Neural cell (in vitro differentiated cells): ENCODE measurements around the gene RFPL4AL1. TPM values are rescaled to one million over a fixed set of nuclear protein-coding genes. Genes with fewer than 3 reads are reported as not detected.

Experiments
- H2AFZ ChIP-seq: fragments of 200-600, 300-800 bp; sonication (generic), shearing (Covaris generic); 2 replicates; pipeline ENCODE4 v1.6.0; 2014; ENCODE audit warnings: low read depth, mild to moderate bottlenecking, antibody characterized with exemption, low read length, moderate library complexity
- H3F3A ChIP-seq: fragments of 200-600 bp; shearing (Covaris generic); 2 replicates; pipeline ENCODE4 v1.6.1; 2016; ENCODE audit warnings: mild to moderate bottlenecking, moderate library complexity, mixed read lengths, antibody characterized with exemption, low read length; ENCODE audit not compliant: insufficient read depth, poor library complexity, severe bottlenecking
- H3K27ac ChIP-seq: fragments of 200-600, 300-800 bp; sonication (generic), shearing (Covaris generic); 2 replicates; pipeline ENCODE4 v1.5.1; 2014; ENCODE audit warnings: mild to moderate bottlenecking, low read length, moderate library complexity
- H3K27me3 ChIP-seq: fragments of 300-800, 200-600 bp; sonication (generic), shearing (Covaris generic); 2 replicates; pipeline ENCODE4 v1.6.0; 2014; ENCODE audit warnings: mild to moderate bottlenecking, low read depth, low read length, moderate library complexity; ENCODE audit not compliant: insufficient read depth
- H3K36me3 ChIP-seq: fragments of 300-800, 200-600 bp; sonication (generic), shearing (Covaris generic); 2 replicates; pipeline ENCODE4 v1.5.1; 2014; ENCODE audit warnings: mild to moderate bottlenecking, antibody characterized with exemption, low read length, moderate library complexity; ENCODE audit not compliant: insufficient read depth
- H3K4me2 ChIP-seq: fragments of 300-800, 200-600 bp; sonication (generic), shearing (Covaris generic); 2 replicates; pipeline ENCODE4 v1.6.0; 2014; ENCODE audit warnings: mild to moderate bottlenecking, low read length
- H3K4me3 ChIP-seq: fragments of 300-800, 200-600 bp; sonication (generic), shearing (Covaris generic); 2 replicates; pipeline ENCODE4 v1.5.1; 2014; ENCODE audit warnings: mild to moderate bottlenecking, low read length, moderate library complexity
- H3K79me2 ChIP-seq: fragments of 200-600 bp; shearing (Covaris generic); replicated peaks from 2 replicates; pipeline ENCODE4 v1.6.0; 2014; ENCODE audit warnings: mild to moderate bottlenecking, low read length, moderate library complexity; ENCODE audit not compliant: insufficient read depth
- H3K9ac ChIP-seq: fragments of 300-800, 200-600 bp; sonication (generic), shearing (Covaris generic); 2 replicates; pipeline ENCODE4 v1.6.1; 2016; ENCODE audit warnings: mild to moderate bottlenecking, low read length, mixed read lengths
- H3K9me2 ChIP-seq: fragments of 200-600 bp; shearing (Covaris generic); 2 replicates; pipeline ENCODE4 v1.6.1; 2016; ENCODE audit warnings: mild to moderate bottlenecking, low read length, mixed read lengths; ENCODE audit not compliant: insufficient read depth
- H3K9me3 ChIP-seq: fragments of 200-600, 300-800 bp; sonication (generic), shearing (Covaris generic); 2 replicates; pipeline ENCODE4 v1.6.1; 2016; ENCODE audit warnings: mild to moderate bottlenecking, mixed run types, low read length, moderate library complexity, mixed read lengths
- H4K20me1 ChIP-seq: fragments of 200-600 bp; shearing (Covaris generic); 2 replicates; pipeline ENCODE4 v1.6.1; 2016; ENCODE audit warnings: mild to moderate bottlenecking, mixed run types; ENCODE audit not compliant: insufficient read depth
- EP300 ChIP-seq: fragments of 450-650 bp; conservative IDR thresholded peaks from 2 replicates; pipeline ENCODE4 v1.6.1; 2014; ENCODE audit warnings: antibody characterized with exemption, mild to moderate bottlenecking, moderate library complexity; ENCODE audit not compliant: poor library complexity, severe bottlenecking
- EZH2 ChIP-seq: fragments of 200-600, 300-800 bp; shearing (Covaris generic), sonication (generic); IDR thresholded peaks from 2 replicates; pipeline ENCODE4 v1.6.1; 2014; ENCODE audit warnings: antibody characterized with exemption, low read length, borderline replicate concordance, mild to moderate bottlenecking; ENCODE audit not compliant: insufficient read depth, poor library complexity, severe bottlenecking
- MXI1 ChIP-seq: fragments of 450-650 bp; conservative IDR thresholded peaks from 2 replicates; pipeline ENCODE4 v1.6.1; 2014; ENCODE audit warnings: antibody characterized with exemption, mild to moderate bottlenecking; ENCODE audit not compliant: poor library complexity, severe bottlenecking
- POLR2AphosphoS5 ChIP-seq: IDR thresholded peaks from 2 replicates; pipeline ENCODE4 v1.6.1; 2012
- RAD21 ChIP-seq: fragments of 450-650 bp; conservative IDR thresholded peaks from 2 replicates; pipeline ENCODE4 v1.6.1; 2014; ENCODE audit warnings: antibody characterized with exemption, mild to moderate bottlenecking, moderate library complexity
- SMC3 ChIP-seq: fragments of 450-650 bp; conservative IDR thresholded peaks from 2 replicates; pipeline ENCODE4 v1.6.1; 2014; ENCODE audit warnings: antibody characterized with exemption, mild to moderate bottlenecking, moderate library complexity; ENCODE audit not compliant: poor library complexity
- TAF1 ChIP-seq: IDR thresholded peaks from 2 replicates; pipeline ENCODE4 v1.6.1; 2012; ENCODE audit warnings: low read depth
- polyA plus RNA-seq: library from polyadenylated mRNA; depleted of rRNA; stranded (reverse); fragments of >200 nt; gene quantifications from 2 replicates; pipeline ENCODE4 v1.2.3, GENCODE V29; 2014
- TF ChIP-seq, protein P1 (sequence below): fragments of 450-650 bp; IDR thresholded peaks from 2 replicates; pipeline ENCODE4 v1.5.1; 2014; ENCODE audit warnings: antibody characterized with exemption, mild to moderate bottlenecking, moderate library complexity; ENCODE audit not compliant: poor library complexity, severe bottlenecking
- TF ChIP-seq, protein P2 (sequence below): IDR thresholded peaks from 2 replicates; pipeline ENCODE4 v1.6.1; 2012; ENCODE audit warnings: borderline replicate concordance

The RFPL4AL1 gene
- polyA plus RNA-seq, 1 donor from 2014 or later: not detected

- Histone ChIP-seq H3K4me3 (no peak overlapping the region), H3K36me3 (no peaks in the 10 kb centered on the region), H3K27me3 (no peaks in the 10 kb centered on the region), H3K9me2 (no peaks in the 10 kb centered on the region), H2AFZ (no peak overlapping the region), H4K20me1 (no peaks in the 10 kb centered on the region), H3K9ac (no peak overlapping the region), H3K79me2 (no peaks in the 10 kb centered on the region), H3K27ac (no peak overlapping the region), H3F3A (no peaks in the 10 kb centered on the region), H3K4me2 (no peak overlapping the region), H3K9me3 (no peaks in the 10 kb centered on the region)
- TF ChIP-seq MXI1 (no peak), EZH2 (no peak), TAF1 (no peak), POLR2AphosphoS5 (no peak), EP300 (no peak), RAD21 (no peak), SMC3 (no peak)
- TF ChIP-seq, protein P1, sequence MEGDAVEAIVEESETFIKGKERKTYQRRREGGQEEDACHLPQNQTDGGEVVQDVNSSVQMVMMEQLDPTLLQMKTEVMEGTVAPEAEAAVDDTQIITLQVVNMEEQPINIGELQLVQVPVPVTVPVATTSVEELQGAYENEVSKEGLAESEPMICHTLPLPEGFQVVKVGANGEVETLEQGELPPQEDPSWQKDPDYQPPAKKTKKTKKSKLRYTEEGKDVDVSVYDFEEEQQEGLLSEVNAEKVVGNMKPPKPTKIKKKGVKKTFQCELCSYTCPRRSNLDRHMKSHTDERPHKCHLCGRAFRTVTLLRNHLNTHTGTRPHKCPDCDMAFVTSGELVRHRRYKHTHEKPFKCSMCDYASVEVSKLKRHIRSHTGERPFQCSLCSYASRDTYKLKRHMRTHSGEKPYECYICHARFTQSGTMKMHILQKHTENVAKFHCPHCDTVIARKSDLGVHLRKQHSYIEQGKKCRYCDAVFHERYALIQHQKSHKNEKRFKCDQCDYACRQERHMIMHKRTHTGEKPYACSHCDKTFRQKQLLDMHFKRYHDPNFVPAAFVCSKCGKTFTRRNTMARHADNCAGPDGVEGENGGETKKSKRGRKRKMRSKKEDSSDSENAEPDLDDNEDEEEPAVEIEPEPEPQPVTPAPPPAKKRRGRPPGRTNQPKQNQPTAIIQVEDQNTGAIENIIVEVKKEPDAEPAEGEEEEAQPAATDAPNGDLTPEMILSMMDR: no peak
- TF ChIP-seq, protein P2, sequence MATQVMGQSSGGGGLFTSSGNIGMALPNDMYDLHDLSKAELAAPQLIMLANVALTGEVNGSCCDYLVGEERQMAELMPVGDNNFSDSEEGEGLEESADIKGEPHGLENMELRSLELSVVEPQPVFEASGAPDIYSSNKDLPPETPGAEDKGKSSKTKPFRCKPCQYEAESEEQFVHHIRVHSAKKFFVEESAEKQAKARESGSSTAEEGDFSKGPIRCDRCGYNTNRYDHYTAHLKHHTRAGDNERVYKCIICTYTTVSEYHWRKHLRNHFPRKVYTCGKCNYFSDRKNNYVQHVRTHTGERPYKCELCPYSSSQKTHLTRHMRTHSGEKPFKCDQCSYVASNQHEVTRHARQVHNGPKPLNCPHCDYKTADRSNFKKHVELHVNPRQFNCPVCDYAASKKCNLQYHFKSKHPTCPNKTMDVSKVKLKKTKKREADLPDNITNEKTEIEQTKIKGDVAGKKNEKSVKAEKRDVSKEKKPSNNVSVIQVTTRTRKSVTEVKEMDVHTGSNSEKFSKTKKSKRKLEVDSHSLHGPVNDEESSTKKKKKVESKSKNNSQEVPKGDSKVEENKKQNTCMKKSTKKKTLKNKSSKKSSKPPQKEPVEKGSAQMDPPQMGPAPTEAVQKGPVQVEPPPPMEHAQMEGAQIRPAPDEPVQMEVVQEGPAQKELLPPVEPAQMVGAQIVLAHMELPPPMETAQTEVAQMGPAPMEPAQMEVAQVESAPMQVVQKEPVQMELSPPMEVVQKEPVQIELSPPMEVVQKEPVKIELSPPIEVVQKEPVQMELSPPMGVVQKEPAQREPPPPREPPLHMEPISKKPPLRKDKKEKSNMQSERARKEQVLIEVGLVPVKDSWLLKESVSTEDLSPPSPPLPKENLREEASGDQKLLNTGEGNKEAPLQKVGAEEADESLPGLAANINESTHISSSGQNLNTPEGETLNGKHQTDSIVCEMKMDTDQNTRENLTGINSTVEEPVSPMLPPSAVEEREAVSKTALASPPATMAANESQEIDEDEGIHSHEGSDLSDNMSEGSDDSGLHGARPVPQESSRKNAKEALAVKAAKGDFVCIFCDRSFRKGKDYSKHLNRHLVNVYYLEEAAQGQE: no peak
Observed at GRCh38 chr19:55802281-55802680, 33.4 kb downstream of the RFPL4AL1 start.

- no peak overlapping the region for H3K27ac ChIP-seq
- no peaks in the 10 kb centered on the region for H4K20me1 ChIP-seq
- no peak for TF ChIP-seq POLR2AphosphoS5
- TF ChIP-seq SMC3: no peak
- TF ChIP-seq TAF1: no peak
- TF ChIP-seq, protein P1: peak; percentile 14
- H3K36me3 ChIP-seq: no peaks in the 10 kb centered on the region
- no peak overlapping the region for H2AFZ ChIP-seq
- H3K9me3 ChIP-seq: peaks cover 9% of the 10 kb centered on the region
- no peaks in the 10 kb centered on the region for H3K79me2 ChIP-seq
- H3K27me3 ChIP-seq: no peaks in the 10 kb centered on the region
- H3K4me2 ChIP-seq: no peak overlapping the region
- H3K9ac ChIP-seq: no peak overlapping the region
- no peak overlapping the region for H3K4me3 ChIP-seq
- H3K9me2 ChIP-seq: no peaks in the 10 kb centered on the region
- no peaks in the 10 kb centered on the region for H3F3A ChIP-seq
Observed at GRCh38 chr19:55809381-55810058, 40.6 kb downstream of the RFPL4AL1 start.
